Measurements from ENCODE around the gene HNF1B. TPM values are rescaled to one million over a fixed set of nuclear protein-coding genes. Genes with fewer than 3 reads are reported as not detected.

HNF1B gene
- total RNA-seq, 1 donor from 2014 or later = 87.9 TPM

DNA sequence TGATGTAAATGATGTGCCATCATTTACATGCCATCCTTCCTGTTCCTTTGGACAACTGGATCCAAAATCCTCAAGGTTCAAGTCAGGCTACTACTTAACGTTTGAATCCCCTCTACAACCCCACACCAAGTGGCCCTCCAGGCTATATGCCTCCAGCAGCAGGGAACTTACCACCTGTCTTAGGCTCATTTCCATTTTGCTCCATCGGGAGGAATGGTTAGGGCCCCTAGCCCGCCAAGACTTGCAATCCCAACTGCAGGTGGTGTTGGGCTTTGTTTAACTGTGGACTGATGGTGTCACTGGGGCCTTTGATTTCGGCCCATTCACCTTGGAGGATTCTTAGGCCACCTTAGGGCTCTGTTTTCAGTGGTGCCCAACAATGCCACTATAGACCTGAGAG is 9.7 kb downstream of the HNF1B start:
- DNase-seq (ENCODE audit: low read depth) = no peak

DNA sequence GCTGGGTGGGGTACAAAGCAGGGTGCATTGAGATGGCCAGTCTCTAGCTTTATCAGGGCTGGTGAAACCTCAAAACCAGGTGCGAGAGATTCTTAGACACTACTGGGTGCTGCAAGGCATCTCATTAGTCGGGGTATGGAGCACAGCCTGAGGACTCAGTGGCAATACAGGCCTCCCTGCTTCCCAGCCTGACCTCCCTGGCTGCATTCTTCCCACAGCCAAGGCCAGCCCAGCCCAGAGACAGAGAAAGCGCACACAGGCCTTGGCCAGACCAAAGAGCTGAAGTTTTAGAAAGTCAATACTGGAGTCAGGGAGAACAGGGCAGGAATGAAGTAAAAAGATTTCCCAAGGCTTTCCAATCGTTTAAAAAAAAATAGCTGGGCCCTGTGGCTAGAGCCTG is 12.5 kb downstream of the HNF1B start:
- no peak for DNase-seq (ENCODE audit: low read depth)

DNA sequence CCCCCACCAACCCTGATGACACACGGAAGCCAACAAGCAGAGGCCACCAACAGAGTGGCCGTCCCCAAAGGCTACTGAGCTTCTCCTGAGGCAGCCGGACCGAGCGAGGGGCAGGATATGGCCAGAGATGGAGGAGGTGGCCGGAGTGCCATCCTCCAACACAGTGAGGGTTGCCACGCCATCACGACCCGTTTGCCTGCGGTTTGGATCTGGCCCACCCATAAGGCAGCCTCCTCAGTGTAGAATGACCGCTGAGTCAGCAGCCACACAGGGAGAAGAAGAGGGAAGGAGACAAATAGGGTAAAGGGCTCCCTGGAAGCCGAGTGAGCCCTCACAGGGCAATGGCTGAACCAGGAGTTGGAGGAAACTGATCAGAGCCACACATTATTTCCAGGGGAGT is 13.8 kb downstream of the HNF1B start:
- DNase-seq (ENCODE audit: low read depth) = no peak

DNA sequence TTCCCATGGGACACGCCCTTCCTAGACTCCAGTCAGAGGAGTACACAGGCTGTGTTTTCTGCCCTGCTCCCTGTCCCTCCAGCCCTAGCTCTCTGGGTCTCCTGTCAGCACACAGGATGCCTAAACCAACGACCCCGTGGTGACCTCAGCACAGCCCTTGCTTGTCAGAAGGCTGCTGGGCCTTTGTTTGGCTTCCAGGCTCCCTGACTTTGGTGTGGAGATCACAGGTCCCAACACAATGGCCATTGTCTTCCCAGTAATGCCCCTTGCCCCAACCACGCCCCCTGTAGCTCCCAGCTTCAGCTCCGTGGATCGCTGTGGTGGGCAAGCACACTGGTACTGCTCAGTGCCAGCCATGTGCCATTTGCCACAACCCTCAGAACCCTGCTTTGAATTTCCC is 15.0 kb downstream of the HNF1B start:
- no peak for DNase-seq (ENCODE audit: low read depth)

DNA sequence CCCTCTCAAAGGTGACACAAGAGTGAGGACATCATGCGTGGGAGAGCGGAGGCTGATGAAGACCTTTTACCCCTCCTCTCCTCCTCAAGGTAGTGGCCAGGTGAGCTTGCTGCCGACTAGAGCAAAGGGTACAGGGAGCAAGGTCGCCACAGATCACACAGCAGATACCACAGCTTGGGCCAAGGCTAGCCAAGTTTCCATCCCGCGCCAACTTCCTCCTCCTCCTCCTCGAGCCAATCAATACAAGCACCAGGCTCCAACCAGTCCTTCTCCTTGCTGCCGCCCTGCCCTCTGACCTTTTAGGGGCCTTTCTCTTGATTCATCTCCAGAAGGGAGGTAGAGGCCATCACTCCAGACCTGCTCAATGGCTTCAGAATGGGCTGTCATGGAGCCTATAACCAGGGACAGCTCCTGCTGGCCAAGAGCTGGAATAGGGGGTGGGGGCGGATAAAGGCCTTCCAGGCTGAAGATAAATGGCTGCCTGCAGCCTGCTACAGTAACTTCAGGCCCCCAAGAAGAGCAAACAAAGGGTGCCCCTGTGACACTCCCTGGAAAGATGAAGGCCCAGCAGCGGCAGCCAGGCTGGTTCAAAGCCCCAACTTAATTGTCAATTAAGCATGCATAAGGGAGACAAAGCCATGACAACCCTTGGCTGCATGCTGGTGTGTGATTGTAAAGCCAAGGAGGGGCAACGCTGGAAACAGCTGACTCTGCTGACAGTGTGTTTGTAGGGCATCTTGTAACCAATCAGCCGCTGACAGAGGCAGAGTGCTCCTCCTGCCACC is 17.8 kb downstream of the HNF1B start:
- DNase-seq (ENCODE audit: low read depth) = no peak

DNA sequence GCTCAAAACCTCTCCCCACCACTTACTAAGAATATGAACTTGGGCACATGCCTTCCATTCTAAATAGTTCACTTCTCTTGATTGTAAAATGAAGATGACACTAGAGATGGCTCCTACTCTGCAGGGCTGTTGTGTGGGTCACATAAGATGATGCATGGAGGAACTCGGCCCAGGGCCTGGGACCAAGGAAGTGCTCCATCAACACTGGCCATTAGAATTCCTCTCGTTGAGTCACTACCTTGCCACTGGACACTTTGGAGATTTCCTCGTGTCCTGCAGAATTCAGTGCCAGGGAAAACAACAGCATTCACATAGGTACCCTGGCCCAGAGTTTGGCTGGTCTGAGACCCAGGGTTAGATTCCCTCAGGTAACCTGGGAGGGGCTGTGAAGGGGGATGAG is 18.6 kb downstream of the HNF1B start:
- DNase-seq (ENCODE audit: low read depth) = peak; percentile 53

DNA sequence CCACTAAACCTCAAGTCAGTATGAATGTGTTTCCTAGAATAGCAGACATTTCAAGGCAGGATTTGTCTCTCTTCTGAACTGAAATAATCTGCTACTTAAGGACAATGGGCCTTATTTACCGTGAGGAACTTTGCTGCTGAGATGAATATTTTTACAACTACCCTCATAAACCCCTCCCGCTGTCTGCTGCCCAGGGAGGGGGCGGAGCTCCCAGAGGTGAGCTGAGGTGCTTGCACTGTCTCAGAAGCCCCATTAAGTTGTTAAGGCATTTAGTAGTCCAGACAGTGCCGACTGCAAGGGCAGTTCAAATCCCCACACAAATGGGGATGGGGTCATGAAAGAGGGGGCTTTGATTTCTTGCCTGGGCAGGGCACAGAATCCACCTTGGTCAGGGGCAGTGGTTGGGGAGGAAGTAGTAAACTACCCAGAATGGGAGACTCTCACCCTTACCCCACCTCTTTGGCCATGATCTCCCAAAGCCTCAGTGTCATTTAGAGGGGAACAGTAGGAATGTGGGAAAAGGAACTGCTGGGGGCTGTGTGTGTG is 19.2 kb downstream of the HNF1B start:
- DNase-seq (ENCODE audit: low read depth) = no peak

DNA sequence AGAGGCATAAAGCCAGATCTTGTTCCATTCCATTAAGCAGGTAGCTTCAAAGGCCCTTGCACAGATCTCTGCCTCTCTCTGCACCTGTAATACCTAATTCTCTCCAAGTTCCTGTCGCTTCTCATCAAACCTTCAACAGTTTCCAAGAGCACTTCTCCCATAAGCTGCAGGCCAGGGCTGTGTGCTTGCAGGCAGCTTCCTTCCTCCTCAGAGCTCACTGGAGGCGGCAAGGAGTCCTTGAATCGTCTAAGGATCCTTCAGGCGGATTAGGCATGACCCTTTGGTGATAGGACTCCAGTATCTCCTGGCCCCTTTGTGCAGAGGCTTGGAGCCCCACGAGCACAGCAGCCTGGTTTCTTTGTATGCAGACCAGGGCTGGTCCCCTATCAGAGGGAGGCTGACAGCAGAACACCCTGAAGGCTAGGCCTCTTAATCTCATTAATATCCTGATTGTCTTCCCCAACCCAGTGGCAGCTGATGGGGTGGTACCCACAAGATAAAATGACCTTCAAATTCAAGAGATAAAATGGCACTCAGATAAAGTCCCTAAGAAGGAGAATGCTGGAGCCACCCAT is 19.8 kb downstream of the HNF1B start:
- no peak for DNase-seq (ENCODE audit: low read depth)

DNA sequence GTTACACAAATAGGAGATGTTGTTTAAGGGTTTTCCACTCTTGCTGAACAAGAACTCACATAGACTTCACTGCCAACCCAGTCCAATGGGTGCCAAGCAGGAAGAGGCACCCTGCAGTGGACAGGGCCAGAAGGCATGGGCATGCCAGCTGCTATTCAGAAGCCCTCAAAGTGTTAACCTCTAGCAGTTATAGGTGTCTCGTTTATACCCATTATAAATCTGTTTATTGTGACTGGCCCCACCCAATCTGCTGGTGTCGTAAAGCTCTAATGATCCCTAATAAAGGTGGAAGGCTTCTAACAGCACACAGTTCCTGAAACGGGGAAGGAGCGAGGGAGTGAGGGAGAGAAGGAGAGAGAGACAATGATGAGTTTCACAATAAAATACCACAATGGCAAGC is 23.9 kb downstream of the HNF1B start:
- no peak for DNase-seq (ENCODE audit: low read depth)

DNA sequence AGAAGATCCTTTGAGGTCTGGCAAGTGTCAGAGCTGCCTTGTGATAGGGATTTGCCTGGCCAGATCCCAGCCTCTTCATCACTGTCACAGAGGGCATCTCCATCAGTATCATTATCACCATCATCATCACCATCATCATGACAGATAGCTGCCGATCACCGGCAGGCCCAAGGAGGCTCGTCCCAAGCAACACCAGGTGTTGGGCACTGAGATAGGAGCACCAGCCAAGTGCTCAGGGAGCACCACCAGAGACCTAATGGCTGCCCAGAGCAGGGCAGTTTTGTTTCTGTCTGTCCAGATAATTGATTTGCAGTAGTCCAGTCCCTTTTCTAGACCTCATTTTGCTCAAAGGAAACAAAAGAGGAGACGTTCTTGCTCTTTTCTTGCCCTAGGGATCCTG is 25.0 kb downstream of the HNF1B start:
- DNase-seq (ENCODE audit: low read depth) = no peak

DNA sequence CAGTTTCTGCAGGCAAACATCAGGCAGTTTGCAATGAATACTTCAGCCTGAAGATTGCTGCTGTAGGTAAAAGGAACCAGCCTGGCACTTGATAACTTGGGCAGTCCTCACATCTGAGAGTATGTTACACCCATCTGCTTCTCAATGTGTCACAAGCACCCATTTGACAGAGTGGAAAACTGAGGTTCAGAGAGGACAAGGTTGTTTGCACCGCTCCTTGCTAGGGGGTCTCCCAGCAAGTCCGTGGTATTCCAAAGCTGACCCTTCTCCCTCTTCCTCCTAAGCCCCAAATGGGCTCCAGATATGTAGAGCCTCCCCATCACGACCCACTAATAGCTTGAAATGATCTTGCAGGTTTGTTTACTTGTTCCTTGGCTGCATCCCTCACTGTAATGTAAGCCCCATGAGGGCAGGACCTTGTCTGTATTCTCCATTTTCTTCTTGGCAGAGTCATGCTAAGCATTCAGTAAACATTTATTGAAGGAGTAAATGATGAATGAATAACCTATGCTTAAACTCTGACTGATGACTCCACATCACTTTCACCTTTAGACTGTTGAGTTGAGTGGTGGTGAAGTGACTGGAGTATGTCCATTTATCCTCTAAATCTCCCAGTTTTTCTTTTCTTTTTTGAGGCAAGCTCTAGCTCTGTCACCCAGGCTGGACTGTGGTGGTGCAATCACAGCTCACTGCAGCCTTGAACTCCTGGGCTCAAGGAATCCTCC is 26.4 kb downstream of the HNF1B start:
- peak; percentile 67 for DNase-seq (ENCODE audit: low read depth)

DNA sequence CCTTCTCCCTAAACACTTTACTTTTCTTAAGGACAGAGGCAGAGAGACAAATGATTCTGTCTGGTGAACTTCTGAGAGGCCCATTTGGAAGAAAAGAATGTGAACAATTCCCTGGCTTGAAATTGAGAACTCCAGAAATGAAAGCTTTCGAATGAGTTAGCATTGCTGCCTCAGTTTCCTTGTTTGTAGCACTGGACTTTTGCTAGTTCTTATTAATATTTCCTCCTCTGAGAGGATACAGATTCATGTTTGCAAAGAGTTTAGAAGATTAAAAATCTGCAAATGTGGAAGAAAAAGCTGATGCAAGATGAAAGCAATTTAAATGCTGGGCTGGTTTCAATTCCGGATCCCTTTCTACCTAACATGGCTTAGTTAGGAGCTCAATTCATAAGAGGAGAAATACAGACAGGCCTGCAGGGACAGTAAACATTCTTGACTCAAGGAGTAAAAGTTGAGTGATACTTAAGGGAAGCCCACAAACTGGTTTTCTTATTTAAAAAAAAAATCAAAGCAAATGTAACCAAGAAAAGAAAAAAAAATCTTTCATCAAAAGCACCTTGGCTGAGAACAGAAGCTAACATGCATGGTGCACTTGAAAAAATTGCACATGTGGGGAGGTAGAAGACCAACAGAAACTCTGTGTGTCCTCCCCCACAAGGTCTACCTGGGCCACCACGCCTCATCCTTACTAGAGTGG is 27.1 kb downstream of the HNF1B start:
- no peak for DNase-seq (ENCODE audit: low read depth)

DNA sequence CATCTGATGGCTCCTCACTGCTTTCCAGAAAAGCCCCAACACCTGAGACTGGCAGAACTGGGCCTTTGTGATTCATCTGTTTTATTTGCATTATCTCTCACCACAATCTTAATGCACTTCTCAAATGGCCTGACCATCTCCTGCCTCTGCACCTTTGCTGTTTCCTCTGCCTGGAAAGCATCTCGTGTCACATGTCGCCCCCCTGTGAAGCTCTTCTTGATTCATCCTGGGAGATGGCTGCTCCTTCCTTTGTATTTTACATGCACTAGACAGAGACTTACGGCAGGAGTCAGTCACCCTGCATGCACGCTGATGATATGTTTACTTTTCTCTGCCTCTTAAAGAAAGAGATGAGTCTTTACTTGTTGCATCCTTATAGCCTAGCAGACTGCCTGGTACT is 30.0 kb downstream of the HNF1B start:
- no peak for DNase-seq (ENCODE audit: low read depth)

DNA sequence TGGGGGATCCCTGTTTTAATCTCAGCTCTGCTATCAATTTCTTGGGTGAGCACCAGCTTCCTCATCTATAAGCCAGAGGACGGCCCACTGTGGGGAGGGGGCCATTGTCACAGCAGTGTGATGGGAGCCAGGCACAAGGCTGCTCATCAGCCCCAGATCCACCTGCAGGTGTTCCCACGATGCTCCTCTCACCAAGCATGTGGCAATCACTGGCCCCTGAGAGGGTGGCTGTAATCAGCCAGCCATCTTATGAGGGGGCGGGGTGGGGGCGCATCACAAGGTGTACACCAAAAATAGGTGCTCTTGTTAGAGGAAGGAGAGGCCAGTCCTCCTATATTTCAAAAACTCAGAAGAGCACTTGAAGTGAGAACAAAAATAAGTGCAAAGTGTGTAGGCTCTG is 31.2 kb downstream of the HNF1B start:
- no peak for DNase-seq (ENCODE audit: low read depth)

DNA sequence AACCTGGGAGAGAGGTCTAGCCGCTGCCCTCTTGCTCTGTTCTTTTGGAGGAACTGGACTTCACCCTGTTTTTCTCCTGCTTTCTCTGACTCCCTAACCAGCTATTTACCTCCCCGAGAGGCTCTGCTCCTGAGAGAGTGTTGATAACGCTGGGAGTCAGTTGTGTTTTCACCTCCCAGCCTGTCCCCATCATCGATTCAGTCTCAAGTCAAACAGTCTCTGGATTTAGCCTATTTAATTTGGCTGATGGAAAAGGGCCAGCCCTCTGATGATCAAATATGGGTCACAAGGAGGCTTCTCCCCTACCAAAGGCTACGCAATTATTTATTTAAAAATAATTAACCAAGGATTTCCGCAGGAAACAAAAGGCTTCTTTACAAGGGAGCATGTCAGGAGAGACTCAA is 31.8 kb downstream of the HNF1B start:
- DNase-seq (ENCODE audit: low read depth) = peak; percentile 72

DNA sequence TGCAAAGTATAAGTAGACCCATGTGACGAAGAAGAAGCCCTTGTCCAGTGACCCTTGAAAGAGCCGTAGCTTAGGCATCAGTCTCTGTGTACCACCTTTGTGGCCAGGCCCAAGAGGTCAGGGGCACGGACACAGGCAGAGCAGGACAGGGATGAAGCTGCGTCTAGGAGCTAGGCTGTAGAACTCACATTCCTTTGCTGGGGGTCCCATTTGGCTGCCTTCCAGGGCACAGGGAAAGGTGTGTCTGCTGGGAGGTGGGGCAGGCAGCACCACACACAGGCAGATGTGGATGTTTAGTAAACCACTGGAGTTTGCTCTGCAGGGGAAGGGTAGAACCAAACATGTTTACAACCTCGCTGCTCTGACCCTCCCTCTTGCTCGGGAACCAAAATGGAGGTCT is 33.7 kb downstream of the HNF1B start:
- no peak for DNase-seq (ENCODE audit: low read depth)

DNA sequence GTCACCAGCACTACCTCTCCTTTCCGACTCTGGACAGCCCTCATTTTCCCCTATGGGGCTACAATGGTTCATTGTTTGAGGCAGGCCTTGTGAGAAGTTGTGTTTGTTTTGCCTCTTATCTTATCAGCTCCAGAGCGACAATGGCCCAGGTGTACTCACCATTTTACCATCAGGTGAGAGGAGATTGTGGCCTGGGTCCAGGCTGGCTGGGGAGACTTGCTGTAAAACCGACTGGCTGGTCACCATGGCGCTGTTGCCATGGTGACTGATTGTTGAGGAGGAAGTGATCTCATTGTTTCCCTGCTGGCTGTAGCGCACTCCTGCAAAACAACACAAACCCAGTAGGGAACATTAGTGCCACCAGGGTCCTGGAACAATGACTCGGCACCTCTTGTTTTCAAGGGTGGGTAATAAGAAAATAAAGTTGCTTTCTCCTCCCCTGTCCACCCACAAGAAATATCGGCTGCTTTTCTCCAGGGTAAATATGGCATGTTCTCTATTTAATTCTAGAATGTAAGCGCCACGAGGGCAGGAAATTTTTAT is 34.4 kb downstream of the HNF1B start:
- peak; percentile 94 for DNase-seq (ENCODE audit: low read depth)

DNA sequence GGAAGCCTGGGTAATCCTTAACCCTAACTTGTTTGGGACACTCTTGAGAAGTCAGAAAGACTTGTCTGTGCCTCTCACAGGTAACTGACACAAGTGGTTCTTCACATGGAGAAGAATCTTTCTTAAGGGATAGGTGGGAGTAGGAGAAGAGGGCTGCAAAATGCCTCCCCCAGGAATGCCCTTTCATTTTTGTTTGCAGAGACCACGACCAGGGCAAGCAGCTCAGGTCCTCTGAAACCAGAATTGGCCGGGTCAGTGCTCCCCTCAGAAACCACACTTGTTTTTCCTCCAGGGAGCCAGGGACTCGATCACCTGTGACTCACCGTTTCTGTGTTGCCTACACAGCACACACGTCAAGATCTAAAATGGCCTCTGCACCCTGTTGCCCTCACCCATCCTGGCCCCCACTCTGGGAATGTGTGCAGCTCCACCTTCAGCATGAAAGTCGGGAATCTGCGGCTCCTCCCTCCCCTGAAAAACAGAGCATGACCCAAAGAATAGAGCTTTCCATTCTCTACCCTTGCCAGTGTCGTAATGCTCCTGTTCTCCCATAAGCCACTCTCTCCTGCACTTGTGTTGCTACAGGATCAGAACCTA is 36.1 kb downstream of the HNF1B start:
- DNase-seq (ENCODE audit: low read depth) = peak; percentile 99

DNA sequence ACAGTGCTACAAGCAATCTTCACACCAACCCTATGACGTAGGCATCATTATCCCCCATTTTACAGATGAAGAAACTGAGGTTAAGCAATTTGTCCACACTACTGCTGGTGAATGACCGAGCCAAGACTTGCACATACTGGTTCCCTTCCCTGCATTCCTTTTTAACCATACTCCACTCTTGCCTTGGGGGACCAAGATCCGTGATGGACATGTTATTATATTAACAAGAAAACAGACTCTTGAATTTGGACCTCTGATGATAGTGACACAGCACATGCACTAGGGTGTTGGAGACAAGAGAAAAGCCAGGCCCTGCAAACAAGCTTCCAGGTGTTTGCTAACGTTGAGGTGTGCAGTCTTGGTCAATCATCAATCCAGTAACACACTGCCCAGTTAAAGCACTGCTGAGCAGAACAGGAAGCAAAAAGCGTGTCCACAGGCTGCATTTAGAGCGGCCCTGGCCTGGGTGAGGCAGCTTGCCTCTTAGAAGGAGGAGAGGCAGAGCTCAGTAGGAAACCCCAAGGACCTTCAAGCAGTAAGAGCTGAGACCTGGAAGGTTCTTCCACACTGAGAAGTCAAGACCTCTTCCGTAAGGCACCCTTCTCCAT is 36.7 kb downstream of the HNF1B start:
- peak; percentile 92 for DNase-seq (ENCODE audit: low read depth)

DNA sequence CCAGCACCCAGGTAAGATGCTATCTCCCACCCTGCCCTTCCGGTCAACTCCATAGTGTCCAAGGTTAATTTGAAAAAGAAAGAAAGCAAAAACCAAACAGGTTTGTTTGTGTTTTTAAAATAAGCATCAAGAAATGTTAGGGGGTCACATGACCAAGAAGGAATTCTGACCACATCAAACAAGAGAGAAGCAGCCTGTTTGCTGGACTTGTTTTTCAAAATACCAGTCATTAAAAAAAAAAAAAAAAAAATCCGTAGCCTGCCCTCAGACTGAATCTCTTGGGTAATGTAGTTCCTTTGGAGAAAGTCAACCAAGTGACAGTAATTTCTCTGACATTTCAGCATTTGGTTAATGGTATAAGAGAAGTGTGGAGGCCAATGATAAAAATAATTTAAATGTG is 38.4 kb downstream of the HNF1B start:
- DNase-seq (ENCODE audit: low read depth) = peak; percentile 74

DNA sequence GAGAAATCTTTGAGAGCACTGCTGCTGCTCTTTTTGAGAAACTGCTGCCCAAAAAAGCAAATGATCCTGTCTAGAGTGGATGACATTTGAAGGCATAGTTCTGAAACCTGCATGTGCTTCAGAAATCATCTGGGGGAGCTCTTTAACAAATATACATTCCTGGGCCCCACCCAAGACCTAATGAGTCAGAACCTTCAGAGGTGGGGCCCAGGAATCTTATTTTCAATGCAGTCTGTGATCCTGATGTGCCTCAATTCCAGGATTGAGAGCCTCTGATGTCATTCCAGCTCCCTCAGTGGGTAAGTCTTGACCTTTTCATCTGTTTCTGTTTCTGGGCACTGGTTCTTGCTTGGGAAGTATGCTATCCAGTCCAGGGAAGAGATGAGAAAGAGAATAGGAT is 42.3 kb downstream of the HNF1B start:
- DNase-seq (ENCODE audit: low read depth) = peak; percentile 83
